ENCODE results near the gene PPT2.
A peak's percentile ranks its signal among the peaks of the same experiment; 100 is the strongest.

Gene PPT2

GRCh38 chr6:32170294-32170693 lies 16.4 kb downstream of the PPT2 start:
- TF ChIP-seq CTCF (IDR thresholded peaks at IDR 0.05; ENCODE audit: low read length, missing control alignments) = no peak
- DNase-seq (ENCODE audit: low read depth) = no peak
- H3K4me3 ChIP-seq (replicated peaks; ENCODE audit: low read depth, low read length) = no peak overlapping the region

GRCh38 chr6:32171234-32171633 lies 17.3 kb downstream of the PPT2 start:
- H3K4me3 ChIP-seq (replicated peaks; ENCODE audit: low read depth, low read length) = no peak overlapping the region
- no peak for DNase-seq (ENCODE audit: low read depth)
- TF ChIP-seq CTCF (IDR thresholded peaks at IDR 0.05; ENCODE audit: low read length, missing control alignments) = no peak

GRCh38 chr6:32173051-32173727 lies 19.2 kb downstream of the PPT2 start:
- no peak for DNase-seq (ENCODE audit: low read depth)
- TF ChIP-seq CTCF (IDR thresholded peaks at IDR 0.05; ENCODE audit: low read length, missing control alignments) = no peak
- H3K4me3 ChIP-seq (replicated peaks; ENCODE audit: low read depth, low read length) = no peak overlapping the region

- no peak for TF ChIP-seq CTCF (IDR thresholded peaks at IDR 0.05; ENCODE audit: low read length, missing control alignments)
- no peak for DNase-seq (ENCODE audit: low read depth)
- H3K4me3 ChIP-seq (replicated peaks; ENCODE audit: low read depth, low read length) = peak overlapping the region; percentile 87
Measured at GRCh38 chr6:32174416-32174815, 20.5 kb downstream of the PPT2 start.

GRCh38 chr6:32175322-32175710 lies 21.4 kb downstream of the PPT2 start:
- no peak for DNase-seq (ENCODE audit: low read depth)
- peak overlapping the region; percentile 87 for H3K4me3 ChIP-seq (replicated peaks; ENCODE audit: low read depth, low read length)
- TF ChIP-seq CTCF (IDR thresholded peaks at IDR 0.05; ENCODE audit: low read length, missing control alignments) = no peak

- H3K4me3 ChIP-seq (replicated peaks; ENCODE audit: low read depth, low read length) = peak within 1 kb of the TSS; percentile 87
- DNase-seq (ENCODE audit: low read depth) = peak; percentile 98
- no peak for TF ChIP-seq CTCF (IDR thresholded peaks at IDR 0.05; ENCODE audit: low read length, missing control alignments)
Measured at GRCh38 chr6:32175711-32176475, 22.0 kb downstream of the PPT2 start, which contains the start of gene AGPAT1. TSS of gene AGPAT1 (minus strand) at chr6:32176084. CDS start at chr6:32171496, 4,588 bp downstream.
